Jurkat, Clone E6-1 (cell line): Measurements from ENCODE around the gene TEX19.
"Not testable (repeated sequence)": the region's sequence is repeated elsewhere in the genome, so short reads cannot be mapped to it uniquely, and the experiment has no call there.

ENCODE experiments used
- DNase-seq: peaks from one replicate; pipeline ENCODE4 v3.0.0-alpha.2; 2011; ENCODE audit warnings: low read depth, low spot score
- H3K4me3 ChIP-seq: 2 replicates; pipeline ENCODE4 v1.5.1; 2011; ENCODE audit warnings: mild to moderate bottlenecking, low read length, control low read depth, moderate library complexity

Gene TEX19

GRCh38 chr17:82350182-82351030 lies 8.6 kb upstream of the TEX19 start:
- no peak for DNase-seq
- no peak overlapping the region for H3K4me3 ChIP-seq

- H3K4me3 ChIP-seq: no peak overlapping the region
- DNase-seq: no peak
Observed at GRCh38 chr17:82351254-82351712, 7.8 kb upstream of the TEX19 start.

- H3K4me3 ChIP-seq: no peak overlapping the region
- peak; percentile 84 for DNase-seq
Observed at GRCh38 chr17:82351713-82352488, 7.1 kb upstream of the TEX19 start.

GRCh38 chr17:82353484-82353883 lies 5.6 kb upstream of the TEX19 start:
- no peak overlapping the region for H3K4me3 ChIP-seq
- DNase-seq: no peak

- no peak overlapping the region for H3K4me3 ChIP-seq
- no peak for DNase-seq
Observed at GRCh38 chr17:82354804-82355308, 4.2 kb upstream of the TEX19 start.

GRCh38 chr17:82355770-82356427 lies 3.1 kb upstream of the TEX19 start:
- H3K4me3 ChIP-seq: no peak overlapping the region
- DNase-seq: no peak

GRCh38 chr17:82356845-82357355 lies 2.1 kb upstream of the TEX19 start:
- DNase-seq: no peak

GRCh38 chr17:82357394-82357793 lies 1.7 kb upstream of the TEX19 start:
- no peak overlapping the region for H3K4me3 ChIP-seq
- DNase-seq: no peak

More at GRCh38 chr17:82356845-82357355, 2.1 kb upstream of the TEX19 start:
- no peak overlapping the region for H3K4me3 ChIP-seq

- not testable (repeated sequence) for H3K4me3 ChIP-seq, DNase-seq
Observed at GRCh38 chr17:82359451-82360074, 516 bp downstream of the TEX19 start.

GRCh38 chr17:82361885-82362633 lies 3.0 kb downstream of the TEX19 start:
- DNase-seq: no peak
- no peak overlapping the region for H3K4me3 ChIP-seq

- no peak for DNase-seq
- no peak overlapping the region for H3K4me3 ChIP-seq
Observed at GRCh38 chr17:82365606-82366295, 6.7 kb downstream of the TEX19 start.

GRCh38 chr17:82366749-82367148 lies 7.7 kb downstream of the TEX19 start:
- H3K4me3 ChIP-seq: no peak overlapping the region
- no peak for DNase-seq

- peak overlapping the region; percentile 26 for H3K4me3 ChIP-seq
- DNase-seq: peak; percentile 96
Observed at GRCh38 chr17:82367724-82368524, 8.9 kb downstream of the TEX19 start.

GRCh38 chr17:82369211-82369610 lies 10.2 kb downstream of the TEX19 start:
- DNase-seq: no peak
- no peak overlapping the region for H3K4me3 ChIP-seq

GRCh38 chr17:82370471-82371332 lies 11.7 kb downstream of the TEX19 start:
- no peak overlapping the region for H3K4me3 ChIP-seq
- no peak for DNase-seq
